ENCODE measurements around the gene ERGIC1. TPM values are rescaled to one million over a fixed set of nuclear protein-coding genes. Genes with fewer than 3 reads are reported as not detected.

The ERGIC1 gene
- total and polyA plus RNA-seq, 2 of the 8 experiments (the other 6 are each of a cell fraction or from before 2014, with no cell fraction given) = 95.3 to 106 TPM

- TF ChIP-seq SUZ12 (IDR thresholded peaks at IDR 0.05; ENCODE audit: low read length) (no peak), RXRA (IDR thresholded peaks at IDR 0.05; ENCODE audit: insufficient read depth, low read depth, low read length) (no peak), SP4 (IDR thresholded peaks at IDR 0.05; ENCODE audit: low read length) (no peak), SIX5 (IDR thresholded peaks at IDR 0.05; ENCODE audit: low read depth, low read length) (no peak)
- no peaks in the 10 kb centered on the region for H3K27me3 ChIP-seq (replicated peaks in 1 of 4; ENCODE audit: control insufficient read depth in 3 of 4, extremely low read depth in 1 of 4, insufficient read depth in 3 of 4, low read length in 3 of 4)
- H3K14ac ChIP-seq (ENCODE audit: insufficient read length) = no peak overlapping the region
- H2AFZ ChIP-seq (ENCODE audit: low read length) = no peak overlapping the region
- POLR2A ChIA-PET (ENCODE audit: partially characterized antibody) = interaction anchor here (0.6 to 1.3 kb wide), 5 partner anchors 17 to 513 kb away, joined by 3 read pairs; no protein-coding TSS in a partner anchor
- peaks cover 0 to 57% of the 10 kb centered on the region in 2 experiments; a peak in 2 of 4 replicates for H3K79me2 ChIP-seq (ENCODE audit: control insufficient read depth in 1 of 2, insufficient read depth in 2 of 2, low read length in 2 of 2)
- no peak overlapping the region for H3K56ac ChIP-seq (replicated peaks; ENCODE audit: insufficient read length, low read depth, low read length)
- no peak overlapping the region for H2BK15ac ChIP-seq (ENCODE audit: low read length)
- CTCF ChIA-PET (ENCODE audit: partially characterized antibody) = interaction anchor here (0.7 to 1.5 kb wide), 5 partner anchors 9 to 153 kb away, joined by 3 to 4 read pairs (median 3); no protein-coding TSS in a partner anchor
- no peak overlapping the region for H3K4me3 ChIP-seq (ENCODE audit: extremely low read depth in 1 of 4, insufficient read depth in 2 of 4, low read depth in 3 of 4, low read length in 4 of 4)
- no peak overlapping the region for H3K27ac ChIP-seq (ENCODE audit: low read depth, low read length)
- FAIRE-seq = no peak
- no peak overlapping the region for H4K8ac ChIP-seq (ENCODE audit: extremely low read depth, insufficient read depth, low read length)
- H2BK120ac ChIP-seq (replicated peaks; ENCODE audit: low read depth, low read length) = no peak overlapping the region
- peaks cover 15 to 50% (median 34%) of the 10 kb centered on the region in 4 experiments for H3K4me1 ChIP-seq (replicated peaks in 1 of 4; ENCODE audit: control insufficient read depth in 3 of 4, insufficient read depth in 4 of 4, low read length in 3 of 4)
- peaks cover 21 to 36% of the 10 kb centered on the region in 2 experiments for H4K20me1 ChIP-seq (replicated peaks in 1 of 2; ENCODE audit: control insufficient read depth in 1 of 2, insufficient read depth in 2 of 2, low read length in 2 of 2)
- H3K36me3 ChIP-seq (ENCODE audit: control insufficient read depth in 2 of 4, insufficient read depth in 4 of 4, low read length in 3 of 4) = no peaks in the 10 kb centered on the region; a peak in 1 of 8 replicates
- H3K79me1 ChIP-seq (ENCODE audit: low read depth, low read length) = peaks cover 19% of the 10 kb centered on the region
- no peak for DNase-seq (ENCODE audit: low read depth in 1 of 2, low spot score in 2 of 2)
- H3K9me3 ChIP-seq (ENCODE audit: insufficient read depth in 2 of 2, low read depth in 1 of 2, low read length in 1 of 2) = no peaks in the 10 kb centered on the region
- H3K23ac ChIP-seq (ENCODE audit: insufficient read length) = no peak overlapping the region
- H2BK5ac ChIP-seq (ENCODE audit: low read depth, low read length) = no peak overlapping the region
- no peak overlapping the region for H3K4ac ChIP-seq (replicated peaks; ENCODE audit: insufficient read length, low read depth, low read length)
- no peak overlapping the region for H2BK20ac ChIP-seq (ENCODE audit: low read length)
- H2BK12ac ChIP-seq (ENCODE audit: low read depth, low read length) = no peak overlapping the region
- H3K18ac ChIP-seq (ENCODE audit: extremely low read depth, low read length) = no peak overlapping the region
- no peak overlapping the region for H3K9ac ChIP-seq (replicated peaks in 1 of 4; ENCODE audit: extremely low read depth in 1 of 4, low read depth in 3 of 4, low read length in 3 of 4)
- 80% methylated on average over 1 of the region's 1 CpG; no CpG with 5 or more reads in 1 of the 2 experiments for WGBS, 2 experiments (ENCODE audit: extremely low coverage in 1 of 2, insufficient coverage in 1 of 2, insufficient read length in 1 of 2, insufficient replicate concordance in 2 of 2, low coverage in 1 of 2, low lambda C conversion rate in 2 of 2, missing lambda C conversion rate in 1 of 2)
- H3K23me2 ChIP-seq (ENCODE audit: low read depth, low read length) = no peaks in the 10 kb centered on the region
- H4K91ac ChIP-seq (replicated peaks; ENCODE audit: insufficient read length, low read length) = no peak overlapping the region
- H3K4me2 ChIP-seq (ENCODE audit: insufficient read depth in 1 of 2, low read depth in 2 of 2, low read length in 2 of 2) = no peak overlapping the region
- no peak overlapping the region for H4K5ac ChIP-seq (ENCODE audit: insufficient read length, low read depth, low read length)
- no peak overlapping the region for H2AK5ac ChIP-seq (ENCODE audit: low read depth, low read length)
Observed at GRCh38 chr5:172869691-172870090, 35.6 kb downstream of the ERGIC1 start.
